Esophagus (tissue), 2 donors: ENCODE data around the gene PHOSPHO1. TPM values are rescaled to one million over a fixed set of nuclear protein-coding genes. Genes with fewer than 3 reads are reported as not detected.

ENCODE experiments used
- H3K27ac ChIP-seq, 2 donors: one replicate each; pipeline ENCODE4 v1.5.1; 2013; ENCODE audit warnings: low read depth in 2 of 2, mild to moderate bottlenecking in 2 of 2, inconsistent platforms in 1 of 2, low read length in 1 of 2, moderate library complexity in 1 of 2
- H3K27me3 ChIP-seq, 2 donors: one replicate each; pipeline ENCODE4 v1.6.1; 2013; ENCODE audit warnings: low read length in 2 of 2, control low read depth in 1 of 2, mild to moderate bottlenecking in 1 of 2; ENCODE audit not compliant: insufficient read depth in 2 of 2, control insufficient read depth in 1 of 2
- H3K36me3 ChIP-seq, 2 donors: one replicate each; pipeline ENCODE4 v1.6.1; 2013; ENCODE audit warnings: low read length in 1 of 2; ENCODE audit not compliant: control insufficient read depth in 2 of 2, insufficient read depth in 2 of 2
- H3K4me1 ChIP-seq, 2 donors: one replicate each; pipeline ENCODE4 v1.6.1; 2013; ENCODE audit warnings: low read length in 1 of 2; ENCODE audit not compliant: control insufficient read depth in 2 of 2, insufficient read depth in 2 of 2
- H3K4me3 ChIP-seq, 2 donors: one replicate each; pipeline ENCODE4 v1.5.1; 2013; ENCODE audit warnings: low read length in 2 of 2, mild to moderate bottlenecking in 2 of 2, low read depth in 1 of 2, moderate library complexity in 1 of 2
- H3K9me3 ChIP-seq, 2 donors: one replicate each; pipeline ENCODE4 v1.6.1; 2013; ENCODE audit warnings: mild to moderate bottlenecking in 2 of 2, low read depth in 1 of 2, low read length in 1 of 2, moderate library complexity in 1 of 2; ENCODE audit not compliant: control insufficient read depth in 2 of 2, insufficient read depth in 1 of 2
- WGBS, 2 donors: extraction: QIAGEN DNeasy Blood & Tissue Kit; methylation state at CpG; one replicate each; pipeline ENCODE4 v1.1.7; 2013; 5-methylcytosine and 5-hydroxymethylcytosine counted together
- polyA plus RNA-seq, 2 donors: library from polyadenylated mRNA; stranded (reverse); fragments of 200-250 nt; gene quantifications; one replicate each; pipeline ENCODE4 v1.2.3, GENCODE V29; 2013
- donor health status: healthy with polysubstance abuse.
- donor health status: Bipolar disorder and iron deficiency.

PHOSPHO1 gene
- polyA plus RNA-seq, 2 donors = 0.05 to 0.06 TPM

GRCh38 chr17:49223517-49224197, 6.9 kb downstream of the PHOSPHO1 start:
- WGBS, 2 donors = 4 to 5% methylated on average over 31 of the region's 31 CpGs
- Histone ChIP-seq H3K27me3 (peaks cover 4 to 9% of the 10 kb centered on the region in 2 donors), H3K9me3 (no peaks in the 10 kb centered on the region), H3K4me3 (peak overlapping the region; percentile 9 to 14), H3K4me1 (peaks cover 5 to 10% of the 10 kb centered on the region in 2 donors), H3K27ac (peak overlapping the region in 1 of 2 donors; percentile 11), H3K36me3 (no peaks in the 10 kb centered on the region)

GRCh38 chr17:49223168-49223516, 7.4 kb downstream of the PHOSPHO1 start:
- H3K9me3 ChIP-seq = no peaks in the 10 kb centered on the region
- peaks cover 4 to 9% of the 10 kb centered on the region in 2 donors for H3K27me3 ChIP-seq
- peaks cover 5 to 10% of the 10 kb centered on the region in 2 donors for H3K4me1 ChIP-seq
- H3K36me3 ChIP-seq = no peaks in the 10 kb centered on the region
- WGBS, 2 donors = 16 to 17% methylated on average over 9 of the region's 9 CpGs
- no peak overlapping the region for H3K4me3 ChIP-seq
- no peak overlapping the region for H3K27ac ChIP-seq

GRCh38 chr17:49219987-49220386, 10.6 kb downstream of the PHOSPHO1 start:
- Histone ChIP-seq H3K36me3 (no peaks in the 10 kb centered on the region), H3K27ac (peak overlapping the region in 1 of 2 donors; percentile 59), H3K4me3 (no peak overlapping the region), H3K27me3 (peaks cover 0 to 6% of the 10 kb centered on the region in 2 donors), H3K4me1 (peaks cover 5 to 12% of the 10 kb centered on the region in 2 donors), H3K9me3 (no peaks in the 10 kb centered on the region)
- WGBS, 2 donors = 66 to 67% methylated on average over 10 to 15 of the region's 15 CpGs

GRCh38 chr17:49218941-49219913, 11.4 kb downstream of the PHOSPHO1 start:
- H3K27ac ChIP-seq = peak overlapping the region; percentile 42 to 59
- no peaks in the 10 kb centered on the region for H3K9me3 ChIP-seq
- peaks cover 0 to 2% of the 10 kb centered on the region in 2 donors for H3K27me3 ChIP-seq
- no peak overlapping the region for H3K4me3 ChIP-seq
- peaks cover 2 to 6% of the 10 kb centered on the region in 2 donors for H3K4me1 ChIP-seq
- no peaks in the 10 kb centered on the region for H3K36me3 ChIP-seq
- WGBS, 2 donors = 31 to 42% methylated on average over 24 to 37 of the region's 37 CpGs

- peaks cover 0 to 2% of the 10 kb centered on the region in 2 donors for H3K4me1 ChIP-seq
- peak overlapping the region in 1 of 2 donors; percentile 27 for H3K27ac ChIP-seq
- no peaks in the 10 kb centered on the region for H3K27me3 ChIP-seq
- H3K9me3 ChIP-seq = no peaks in the 10 kb centered on the region
- 60 to 68% methylated on average over 16 to 17 of the region's 17 CpGs for WGBS, 2 donors
- H3K36me3 ChIP-seq = no peaks in the 10 kb centered on the region
- H3K4me3 ChIP-seq = no peak overlapping the region
Measured at GRCh38 chr17:49217651-49218413, 12.8 kb downstream of the PHOSPHO1 start.

GRCh38 chr17:49216953-49217650, 13.5 kb downstream of the PHOSPHO1 start:
- H3K4me3 ChIP-seq = no peak overlapping the region
- H3K27me3 ChIP-seq = no peaks in the 10 kb centered on the region
- H3K36me3 ChIP-seq = no peaks in the 10 kb centered on the region
- no peaks in the 10 kb centered on the region for H3K9me3 ChIP-seq
- WGBS, 2 donors = 60 to 66% methylated on average over 11 of the region's 11 CpGs
- H3K4me1 ChIP-seq = peaks cover 0 to 2% of the 10 kb centered on the region in 2 donors
- peak overlapping the region in 1 of 2 donors; percentile 51 for H3K27ac ChIP-seq

GRCh38 chr17:49216482-49216881, 14.1 kb downstream of the PHOSPHO1 start:
- Histone ChIP-seq H3K4me1 (peaks cover 0 to 2% of the 10 kb centered on the region in 2 donors), H3K9me3 (no peaks in the 10 kb centered on the region), H3K27me3 (no peaks in the 10 kb centered on the region), H3K36me3 (no peaks in the 10 kb centered on the region), H3K27ac (peak overlapping the region; percentile 8 to 51), H3K4me3 (no peak overlapping the region)
- 84% methylated on average over 13 of the region's 13 CpGs for WGBS, 2 donors

- WGBS, 2 donors = 38 to 41% methylated on average over 12 of the region's 12 CpGs
- no peaks in the 10 kb centered on the region for H3K36me3 ChIP-seq
- H3K27me3 ChIP-seq = no peaks in the 10 kb centered on the region
- no peak overlapping the region for H3K4me3 ChIP-seq
- no peaks in the 10 kb centered on the region for H3K9me3 ChIP-seq
- peaks cover 0 to 2% of the 10 kb centered on the region in 2 donors for H3K4me1 ChIP-seq
- H3K27ac ChIP-seq = peak overlapping the region; percentile 10 to 30
Measured at GRCh38 chr17:49214676-49215360, 15.8 kb downstream of the PHOSPHO1 start.
